OCI-LY3 (cell line): Measurements from ENCODE around the gene GMPS.

Experiments used
- H2AFZ ChIP-seq: fragments of 200-600, 300-600 bp; shearing (Covaris generic); 2 replicates; pipeline ENCODE4 v1.6.0; 2014; ENCODE audit warnings: antibody characterized with exemption, low read depth, low read length
- H3K27ac ChIP-seq: fragments of 200-600, 300-600 bp; sonication (generic); 2 replicates; pipeline ENCODE4 v1.5.1; 2014; ENCODE audit warnings: mild to moderate bottlenecking, low read length, moderate library complexity, mixed read lengths
- H3K27me3 ChIP-seq: fragments of 200-600, 300-600 bp; sonication (generic); 2 replicates; pipeline ENCODE4 v1.6.1; 2014; ENCODE audit warnings: low read depth, low read length, mixed read lengths
- H3K36me3 ChIP-seq: fragments of 200-600, 300-600 bp; sonication (generic); replicated peaks from 2 replicates; pipeline ENCODE3; 2014; ENCODE audit warnings: low read depth, low read length, mixed read lengths
- H3K4me1 ChIP-seq: fragments of 300-600, 200-600 bp; sonication (generic); 2 replicates; pipeline ENCODE4 v1.6.1; 2014; ENCODE audit warnings: low read length, mixed read lengths
- H3K4me2 ChIP-seq: fragments of 200-600, 300-600 bp; sonication (generic); 2 replicates; pipeline ENCODE4 v1.6.1; 2014; ENCODE audit warnings: low read length, mixed read lengths
- H3K4me3 ChIP-seq: fragments of 300-600, 200-600 bp; sonication (generic); 2 replicates; pipeline ENCODE4 v1.5.1; 2014; ENCODE audit warnings: antibody characterized with exemption, mild to moderate bottlenecking, low read length, moderate library complexity
- H3K79me2 ChIP-seq: fragments of 300-600, 200-600 bp; shearing (Covaris generic); 2 replicates; pipeline ENCODE4 v1.6.1; 2014; ENCODE audit warnings: mild to moderate bottlenecking, low read length, mixed read lengths
- H3K9ac ChIP-seq: fragments of 300-600, 200-600 bp; shearing (Covaris generic); 2 replicates; pipeline ENCODE4 v1.6.0; 2014; ENCODE audit warnings: mild to moderate bottlenecking, low read length, moderate library complexity
- H3K9me3 ChIP-seq: fragments of 200-600, 300-600 bp; shearing (Covaris generic); 2 replicates; pipeline ENCODE4 v1.6.1; 2014; ENCODE audit warnings: low read length, mixed read lengths; ENCODE audit not compliant: insufficient read depth
- H4K20me1 ChIP-seq: fragments of 200-600, 300-600 bp; sonication (generic); 2 replicates; pipeline ENCODE4 v1.6.1; 2016; ENCODE audit warnings: low read length, mixed read lengths; ENCODE audit not compliant: insufficient read depth
- EZH2phosphoT487 ChIP-seq: fragments of 200-600 bp; shearing (Covaris generic); IDR thresholded peaks from 2 replicates; pipeline ENCODE4 v1.6.1; 2018; ENCODE audit warnings: antibody characterized with exemption, mixed run types, low read depth
- TF ChIP-seq, protein P1 (sequence below): fragments of 200-600, 300-600 bp; sonication (generic); IDR thresholded peaks from 2 replicates; pipeline ENCODE4 v1.5.1; 2014; ENCODE audit warnings: antibody characterized with exemption, low read length, low read depth

Gene GMPS

DNA sequence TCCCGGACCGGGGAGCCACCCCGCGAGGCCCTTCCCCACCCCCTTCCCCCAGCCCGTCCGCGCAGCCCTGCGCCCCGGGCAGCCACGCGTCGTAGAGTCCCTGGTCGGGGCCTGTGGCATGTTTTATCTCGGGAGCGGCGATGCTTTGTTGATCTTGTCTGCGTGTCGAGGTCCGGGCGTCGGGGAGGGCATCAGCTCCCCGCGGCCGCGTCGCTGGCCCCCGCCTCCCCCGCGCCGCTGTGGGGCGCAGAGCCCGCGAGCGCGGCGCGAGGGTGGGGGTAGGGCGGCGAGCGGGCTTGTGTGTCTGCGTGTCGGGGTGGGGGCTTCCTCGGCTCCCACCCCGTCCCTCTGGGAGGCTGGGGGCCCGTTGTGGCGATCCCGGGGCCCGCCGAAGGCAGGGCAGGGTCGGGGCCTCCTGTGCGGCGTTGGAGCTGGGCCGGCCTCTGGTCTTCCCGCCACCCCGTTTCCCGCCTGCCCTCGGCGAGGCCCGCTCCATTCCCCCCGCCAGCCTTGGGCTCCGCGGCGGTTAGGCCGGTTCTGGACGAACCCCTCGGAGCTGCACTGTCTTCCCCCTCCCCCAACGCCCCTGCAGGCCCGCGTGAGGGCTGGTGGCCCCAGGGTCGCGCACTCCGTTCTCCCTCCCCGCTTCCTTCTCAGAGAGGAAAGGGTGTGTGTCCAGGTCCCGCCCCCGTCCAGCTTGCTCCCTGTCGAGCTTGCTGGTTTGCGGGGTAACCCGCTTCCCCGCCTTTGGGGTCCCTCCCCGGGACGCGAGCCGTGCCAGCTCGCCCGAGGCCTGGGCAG is 695 bp downstream of the GMPS start:
- Histone ChIP-seq H3K4me1 (peaks cover 18% of the 10 kb centered on the region), H3K9me3 (no peaks in the 10 kb centered on the region), H3K36me3 (no peaks in the 10 kb centered on the region), H3K4me2 (peak overlapping the region; percentile 95), H3K27ac (peak overlapping the region; percentile 76), H3K9ac (peak overlapping the region; percentile 96), H3K27me3 (no peaks in the 10 kb centered on the region), H3K79me2 (peaks cover 57% of the 10 kb centered on the region), H3K4me3 (peak overlapping the region; percentile 99), H4K20me1 (peaks cover 44% of the 10 kb centered on the region), H2AFZ (peak overlapping the region; percentile 60; the same call in 1 of the 2 replicates)
- no peak for TF ChIP-seq EZH2phosphoT487
- TF ChIP-seq, protein P1, sequence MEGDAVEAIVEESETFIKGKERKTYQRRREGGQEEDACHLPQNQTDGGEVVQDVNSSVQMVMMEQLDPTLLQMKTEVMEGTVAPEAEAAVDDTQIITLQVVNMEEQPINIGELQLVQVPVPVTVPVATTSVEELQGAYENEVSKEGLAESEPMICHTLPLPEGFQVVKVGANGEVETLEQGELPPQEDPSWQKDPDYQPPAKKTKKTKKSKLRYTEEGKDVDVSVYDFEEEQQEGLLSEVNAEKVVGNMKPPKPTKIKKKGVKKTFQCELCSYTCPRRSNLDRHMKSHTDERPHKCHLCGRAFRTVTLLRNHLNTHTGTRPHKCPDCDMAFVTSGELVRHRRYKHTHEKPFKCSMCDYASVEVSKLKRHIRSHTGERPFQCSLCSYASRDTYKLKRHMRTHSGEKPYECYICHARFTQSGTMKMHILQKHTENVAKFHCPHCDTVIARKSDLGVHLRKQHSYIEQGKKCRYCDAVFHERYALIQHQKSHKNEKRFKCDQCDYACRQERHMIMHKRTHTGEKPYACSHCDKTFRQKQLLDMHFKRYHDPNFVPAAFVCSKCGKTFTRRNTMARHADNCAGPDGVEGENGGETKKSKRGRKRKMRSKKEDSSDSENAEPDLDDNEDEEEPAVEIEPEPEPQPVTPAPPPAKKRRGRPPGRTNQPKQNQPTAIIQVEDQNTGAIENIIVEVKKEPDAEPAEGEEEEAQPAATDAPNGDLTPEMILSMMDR: no peak

DNA sequence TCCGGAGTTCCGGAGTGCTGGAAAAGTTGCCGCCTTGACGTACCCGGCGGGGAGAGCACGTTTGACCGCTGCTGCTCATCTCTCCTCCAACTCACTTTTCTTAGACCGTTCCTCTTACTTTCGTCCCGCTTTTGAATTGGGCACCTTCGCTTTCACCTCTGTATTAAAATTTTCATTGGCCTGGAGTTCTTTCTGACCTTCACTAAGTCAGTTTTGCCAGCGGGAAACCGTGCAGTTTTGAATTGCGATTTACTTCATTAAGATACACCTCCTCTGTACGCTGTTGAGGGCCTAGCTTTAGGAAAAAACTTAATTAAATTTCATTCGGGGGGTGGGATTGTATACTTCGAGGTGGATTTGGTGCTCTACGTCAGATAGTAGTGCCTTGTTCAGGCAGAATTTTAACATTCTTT is 1.3 kb downstream of the GMPS start:
- Histone ChIP-seq H4K20me1 (peaks cover 50% of the 10 kb centered on the region), H3K9ac (peak overlapping the region; percentile 96), H3K4me1 (peaks cover 18% of the 10 kb centered on the region), H3K4me2 (peak overlapping the region; percentile 95), H3K36me3 (peaks cover under 1% of the 10 kb centered on the region), H3K27ac (peak overlapping the region; percentile 76), H3K4me3 (peak overlapping the region; percentile 99), H3K79me2 (peaks cover 63% of the 10 kb centered on the region), H3K27me3 (no peaks in the 10 kb centered on the region), H2AFZ (no peak overlapping the region), H3K9me3 (no peaks in the 10 kb centered on the region)
- no peak for TF ChIP-seq EZH2phosphoT487
- TF ChIP-seq, protein P1: no peak

DNA sequence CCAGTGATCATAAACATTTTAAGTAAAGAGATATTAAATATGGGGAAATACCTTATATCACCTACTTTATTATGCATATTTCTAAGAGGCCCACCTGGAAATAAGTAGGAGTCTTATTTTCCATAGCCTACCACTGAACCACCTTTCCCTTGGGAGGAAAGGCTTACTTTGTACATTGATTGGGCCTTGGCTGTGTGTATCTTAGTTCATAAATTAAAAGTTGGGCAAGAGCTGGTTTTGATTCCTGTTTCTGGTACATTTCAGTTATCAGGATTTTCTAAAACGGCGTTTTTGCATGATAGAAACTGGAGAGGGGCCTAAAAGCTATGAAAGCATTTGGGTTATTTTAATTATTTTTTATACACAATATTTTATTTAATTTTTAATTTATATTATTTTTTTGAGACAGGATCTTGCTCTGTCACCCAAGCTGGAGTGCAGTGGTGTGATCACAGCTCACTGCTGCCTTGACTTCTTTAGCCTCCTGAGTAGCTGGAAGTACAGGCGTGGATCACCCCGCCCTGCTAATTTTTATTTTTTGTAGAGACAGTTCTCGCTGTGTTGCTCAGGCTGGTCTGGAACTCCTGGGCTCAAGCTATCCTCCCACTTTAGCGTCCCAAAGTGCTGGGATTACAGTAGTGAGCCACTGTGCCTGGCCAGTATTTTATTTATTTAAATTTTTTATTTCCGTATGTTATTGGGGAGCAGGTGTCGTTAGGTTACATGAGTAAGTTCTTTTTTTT is 2.6 kb downstream of the GMPS start:
- Histone ChIP-seq H3K9ac (peak overlapping the region; percentile 96; the same call in 1 of the 2 replicates), H3K27me3 (no peaks in the 10 kb centered on the region), H3K27ac (peak overlapping the region; percentile 1; the same call in 1 of the 2 replicates), H2AFZ (no peak overlapping the region), H4K20me1 (peaks cover 63% of the 10 kb centered on the region), H3K4me1 (peaks cover 18% of the 10 kb centered on the region), H3K79me2 (peaks cover 76% of the 10 kb centered on the region), H3K4me2 (peak overlapping the region; percentile 95), H3K4me3 (peak overlapping the region; percentile 99), H3K9me3 (no peaks in the 10 kb centered on the region), H3K36me3 (peaks cover 5% of the 10 kb centered on the region)
- TF ChIP-seq EZH2phosphoT487: no peak
- TF ChIP-seq, protein P1: no peak

DNA sequence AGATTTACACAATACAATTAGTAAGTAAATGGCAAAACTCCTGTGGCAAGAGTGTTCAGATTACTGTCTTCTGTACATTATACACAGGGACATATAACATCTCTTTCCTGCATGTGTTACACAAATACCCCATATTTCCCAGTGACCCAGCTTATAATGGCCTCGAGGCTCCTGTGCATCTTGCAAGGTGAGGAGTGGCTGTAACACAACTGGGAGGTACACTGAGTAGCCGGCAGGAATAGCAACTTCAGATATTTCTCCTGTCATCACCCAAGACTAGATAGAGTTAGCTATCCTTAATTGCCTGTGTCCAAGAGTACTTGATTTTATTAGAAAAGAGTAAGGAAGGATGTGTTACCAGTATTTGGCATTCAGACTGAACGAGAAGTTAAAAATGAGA is 5.6 kb downstream of the GMPS start:
- Histone ChIP-seq H3K27ac (no peak overlapping the region), H3K4me2 (no peak overlapping the region), H3K27me3 (no peaks in the 10 kb centered on the region), H4K20me1 (peaks cover 90% of the 10 kb centered on the region), H2AFZ (no peak overlapping the region), H3K9ac (no peak overlapping the region), H3K9me3 (no peaks in the 10 kb centered on the region), H3K36me3 (peaks cover 5% of the 10 kb centered on the region), H3K4me3 (no peak overlapping the region), H3K79me2 (peaks cover 100% of the 10 kb centered on the region), H3K4me1 (peaks cover 11% of the 10 kb centered on the region)
- TF ChIP-seq EZH2phosphoT487: no peak
- TF ChIP-seq, protein P1: no peak
